Parathyroid adenoma (tissue), 2 donors: ENCODE results near the gene IL6.

Experiments
- H2AFZ ChIP-seq: fragments of 300-600 bp; sonication (generic); one replicate; pipeline ENCODE4 v1.7.0; 2017; ENCODE audit warnings: antibody characterized with exemption, mild to moderate bottlenecking
- H3K27ac ChIP-seq: fragments of 300-600 bp; sonication (generic); one replicate; pipeline ENCODE4 v1.7.0; 2017
- H3K27me3 ChIP-seq: fragments of 300-600 bp; sonication (generic); one replicate; pipeline ENCODE4 v1.7.0; 2017; ENCODE audit warnings: low read length; ENCODE audit not compliant: control insufficient read depth, insufficient read depth
- H3K36me3 ChIP-seq: fragments of 300-600 bp; sonication (generic); one replicate; pipeline ENCODE4 v1.7.0; 2017; ENCODE audit warnings: low read length; ENCODE audit not compliant: control insufficient read depth, insufficient read depth
- H3K4me1 ChIP-seq: fragments of 300-600 bp; sonication (generic); one replicate; pipeline ENCODE4 v1.7.0; 2017; ENCODE audit warnings: control low read depth
- H3K4me2 ChIP-seq: fragments of 300-600 bp; sonication (generic); one replicate; pipeline ENCODE4 v1.7.0; 2017; ENCODE audit warnings: low read length
- H3K4me3 ChIP-seq: fragments of 300-600 bp; sonication (generic); one replicate; pipeline ENCODE4 v1.7.0; 2017; ENCODE audit warnings: low read depth, low read length
- H3K79me2 ChIP-seq: fragments of 300-600 bp; sonication (generic); one replicate; pipeline ENCODE4 v1.7.0; 2017; ENCODE audit warnings: control low read depth
- H3K9ac ChIP-seq: fragments of 300-600 bp; sonication (generic); one replicate; pipeline ENCODE4 v1.7.0; 2017; ENCODE audit warnings: mild to moderate bottlenecking
- H3K9me3 ChIP-seq: fragments of 300-600 bp; sonication (generic); one replicate; pipeline ENCODE4 v1.7.0; 2017; ENCODE audit warnings: low read length; ENCODE audit not compliant: control insufficient read depth
- TF ChIP-seq, protein P1 (sequence below): fragments of 300-600 bp; sonication (generic); IDR thresholded peaks from one replicate; pipeline ENCODE4 v1.7.0; 2017; ENCODE audit warnings: antibody characterized with exemption, mild to moderate bottlenecking
- donor health status: primary hyperparathyroidism.

Gene IL6

DNA sequence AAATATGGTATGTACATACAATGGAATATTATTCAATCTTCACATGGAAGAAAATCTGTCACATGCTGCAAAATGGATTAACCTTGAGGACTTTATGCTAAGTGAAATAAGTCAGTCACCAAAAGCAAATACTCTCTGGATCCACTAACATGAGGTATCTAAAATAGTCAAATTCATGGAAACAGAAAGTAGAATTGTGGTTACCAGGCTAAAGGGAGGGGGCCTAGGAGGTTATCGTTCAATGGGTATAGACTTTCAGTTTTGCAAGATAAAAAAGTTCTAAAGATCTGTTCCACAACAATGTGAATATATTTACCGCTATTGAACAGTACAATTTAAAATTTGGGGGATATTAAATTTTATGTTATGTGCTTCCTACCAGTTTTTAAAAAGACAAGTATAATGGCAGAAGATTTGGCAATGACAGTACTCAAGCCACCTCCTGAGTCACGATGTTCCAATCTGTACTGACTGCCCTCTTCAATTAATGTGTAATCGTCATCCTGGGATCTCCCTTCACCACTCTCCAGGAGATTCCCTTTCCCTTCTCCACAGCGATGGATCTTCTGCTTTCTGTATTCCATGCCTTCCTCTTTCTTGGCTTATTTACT lies 32.3 kb upstream of the IL6 start:
- Histone ChIP-seq H3K27ac (no peak overlapping the region), H3K9me3 (no peaks in the 10 kb centered on the region), H3K36me3 (no peaks in the 10 kb centered on the region), H3K79me2 (no peaks in the 10 kb centered on the region), H3K27me3 (no peaks in the 10 kb centered on the region), H3K4me3 (no peak overlapping the region), H2AFZ (no peak overlapping the region), H3K4me1 (no peaks in the 10 kb centered on the region), H3K4me2 (no peak overlapping the region), H3K9ac (no peak overlapping the region)
- TF ChIP-seq, protein P1, sequence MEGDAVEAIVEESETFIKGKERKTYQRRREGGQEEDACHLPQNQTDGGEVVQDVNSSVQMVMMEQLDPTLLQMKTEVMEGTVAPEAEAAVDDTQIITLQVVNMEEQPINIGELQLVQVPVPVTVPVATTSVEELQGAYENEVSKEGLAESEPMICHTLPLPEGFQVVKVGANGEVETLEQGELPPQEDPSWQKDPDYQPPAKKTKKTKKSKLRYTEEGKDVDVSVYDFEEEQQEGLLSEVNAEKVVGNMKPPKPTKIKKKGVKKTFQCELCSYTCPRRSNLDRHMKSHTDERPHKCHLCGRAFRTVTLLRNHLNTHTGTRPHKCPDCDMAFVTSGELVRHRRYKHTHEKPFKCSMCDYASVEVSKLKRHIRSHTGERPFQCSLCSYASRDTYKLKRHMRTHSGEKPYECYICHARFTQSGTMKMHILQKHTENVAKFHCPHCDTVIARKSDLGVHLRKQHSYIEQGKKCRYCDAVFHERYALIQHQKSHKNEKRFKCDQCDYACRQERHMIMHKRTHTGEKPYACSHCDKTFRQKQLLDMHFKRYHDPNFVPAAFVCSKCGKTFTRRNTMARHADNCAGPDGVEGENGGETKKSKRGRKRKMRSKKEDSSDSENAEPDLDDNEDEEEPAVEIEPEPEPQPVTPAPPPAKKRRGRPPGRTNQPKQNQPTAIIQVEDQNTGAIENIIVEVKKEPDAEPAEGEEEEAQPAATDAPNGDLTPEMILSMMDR = no peak

DNA sequence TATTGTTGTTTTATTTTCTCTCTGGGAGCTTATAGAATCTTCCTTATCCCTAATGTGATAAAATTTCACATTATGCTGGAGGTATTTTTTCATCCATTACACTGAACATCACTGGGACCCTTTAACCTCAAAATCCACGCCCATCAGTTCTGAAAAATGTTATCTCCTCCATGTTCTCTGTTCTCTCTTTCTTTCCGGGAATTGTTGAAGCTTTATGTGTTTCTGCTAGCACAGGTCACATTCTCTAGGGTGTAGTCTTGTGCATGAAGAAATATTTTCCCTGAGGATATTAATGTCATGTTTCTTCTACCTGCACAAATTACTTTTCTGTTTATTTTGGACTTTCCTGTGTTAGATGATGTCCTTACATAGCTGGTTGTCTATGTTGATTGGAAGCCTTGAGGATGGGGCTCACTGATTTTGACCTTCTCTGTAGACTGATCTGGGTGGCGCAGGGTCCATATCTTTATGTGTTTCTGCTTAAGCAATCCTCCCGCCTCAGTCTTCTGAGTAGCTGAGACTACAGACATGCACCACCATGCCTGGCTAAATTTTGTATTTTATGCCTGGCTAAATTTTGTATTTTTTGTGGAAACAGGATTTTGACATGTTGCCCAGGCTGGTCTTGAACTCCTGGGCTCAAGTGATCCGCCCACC lies 31.4 kb upstream of the IL6 start:
- Histone ChIP-seq H3K27me3 (no peaks in the 10 kb centered on the region), H3K9me3 (no peaks in the 10 kb centered on the region), H3K9ac (no peak overlapping the region), H3K4me3 (no peak overlapping the region), H2AFZ (no peak overlapping the region), H3K79me2 (no peaks in the 10 kb centered on the region), H3K36me3 (no peaks in the 10 kb centered on the region), H3K27ac (no peak overlapping the region), H3K4me1 (no peaks in the 10 kb centered on the region), H3K4me2 (no peak overlapping the region)
- TF ChIP-seq, protein P1 = no peak

DNA sequence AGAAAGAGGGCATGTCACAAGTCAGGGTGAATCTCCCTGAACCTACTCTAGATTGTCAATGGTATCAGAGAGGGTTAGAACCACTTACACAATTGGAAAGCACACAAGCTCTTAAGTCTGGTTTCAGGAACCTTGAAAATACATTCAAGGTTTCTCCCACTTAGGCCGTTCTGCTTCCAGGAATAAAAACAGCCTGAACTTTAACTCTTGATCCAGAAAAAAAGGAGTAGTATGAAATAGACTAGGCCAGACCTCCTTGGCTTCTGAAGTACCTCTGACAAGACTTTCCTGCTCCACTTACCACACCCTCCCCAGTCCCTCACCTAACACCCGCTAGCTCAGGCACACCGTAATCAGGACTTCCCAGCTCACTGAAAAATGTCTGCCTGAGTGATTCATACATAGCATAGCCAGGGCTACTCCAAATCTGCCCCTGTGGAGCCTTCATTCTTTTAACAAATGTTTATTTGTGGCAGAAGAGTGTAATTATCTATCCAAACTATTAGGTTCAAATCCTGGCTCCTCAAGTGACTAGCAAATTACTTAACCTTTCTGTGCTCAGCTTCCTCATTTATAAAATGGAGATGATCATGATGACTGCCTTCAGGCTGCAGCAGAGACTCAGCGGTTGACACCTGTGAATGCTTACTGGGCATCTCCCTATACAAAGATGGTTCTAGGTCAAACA lies 30.3 kb upstream of the IL6 start:
- H3K27ac ChIP-seq = no peak overlapping the region
- no peaks in the 10 kb centered on the region for H3K27me3 ChIP-seq
- no peak overlapping the region for H2AFZ ChIP-seq
- no peak overlapping the region for H3K4me3 ChIP-seq
- H3K79me2 ChIP-seq = no peaks in the 10 kb centered on the region
- H3K9ac ChIP-seq = no peak overlapping the region
- H3K36me3 ChIP-seq = no peaks in the 10 kb centered on the region
- TF ChIP-seq, protein P1 = no peak
- H3K4me1 ChIP-seq = no peaks in the 10 kb centered on the region
- H3K9me3 ChIP-seq = no peaks in the 10 kb centered on the region
- H3K4me2 ChIP-seq = no peak overlapping the region

DNA sequence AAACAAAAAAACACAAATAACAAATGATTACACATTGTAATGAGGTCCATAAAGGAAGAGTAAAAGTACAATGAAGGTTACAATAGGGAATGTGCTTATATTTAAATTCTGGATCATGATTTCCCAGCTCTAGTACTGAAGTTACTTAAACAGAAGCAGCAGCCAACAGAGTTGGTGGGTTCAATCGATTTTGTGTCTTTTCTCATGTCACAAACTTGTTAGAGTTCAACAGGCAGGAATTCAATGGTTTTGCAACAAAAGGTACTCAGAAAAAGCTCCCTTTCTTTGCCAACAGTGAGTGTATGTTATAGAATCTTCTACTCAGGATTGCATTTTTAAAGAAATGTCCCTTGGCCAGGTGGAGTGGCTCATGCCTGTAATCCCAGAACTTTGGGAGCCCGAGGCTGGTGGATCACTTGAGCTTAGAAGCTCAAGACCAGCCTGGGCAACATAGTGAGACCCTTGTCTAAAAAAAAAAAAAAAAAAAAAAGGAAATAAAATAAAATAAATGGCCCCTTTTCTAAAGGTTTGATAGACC lies 29.6 kb upstream of the IL6 start:
- Histone ChIP-seq H3K36me3 (no peaks in the 10 kb centered on the region), H2AFZ (no peak overlapping the region), H3K9ac (no peak overlapping the region), H3K4me3 (no peak overlapping the region), H3K27ac (no peak overlapping the region), H3K9me3 (no peaks in the 10 kb centered on the region), H3K4me2 (no peak overlapping the region), H3K79me2 (no peaks in the 10 kb centered on the region), H3K4me1 (no peaks in the 10 kb centered on the region), H3K27me3 (no peaks in the 10 kb centered on the region)
- TF ChIP-seq, protein P1 = no peak
